Measurements from ENCODE around the gene AOPEP. TPM values are rescaled to one million over a fixed set of nuclear protein-coding genes. Genes with fewer than 3 reads are reported as not detected.

Gene AOPEP
- total RNA-seq, 1 experiment from 2014 or later, result 15.0 TPM

GRCh38 chr9:94760660-94761059, 34.2 kb downstream of the AOPEP start:
- no peak for TF ChIP-seq CTCF (conservative IDR thresholded peaks at IDR 0.05)
- Histone ChIP-seq H2BK15ac (ENCODE audit: low read depth, low read length) (no peak overlapping the region), H2BK20ac (ENCODE audit: low read depth, low read length, poor library complexity, severe bottlenecking) (no peak overlapping the region), H3K4me2 (ENCODE audit: insufficient read depth, insufficient read length, low read length) (no peak overlapping the region), H3K27ac (ENCODE audit: insufficient read length, low read depth, low read length) (no peak overlapping the region), H2BK5ac (ENCODE audit: insufficient read length, low read length) (no peak overlapping the region), H3K4me1 (ENCODE audit: insufficient read depth, low read length) (peaks cover 4% of the 10 kb centered on the region; the same call in 1 of the 2 replicates), H3K14ac (ENCODE audit: insufficient read depth, low read length) (no peak overlapping the region), H3K79me1 (ENCODE audit: insufficient read depth, low read depth, low read length, poor library complexity, severe bottlenecking) (no peaks in the 10 kb centered on the region), H3K56ac (ENCODE audit: insufficient read length, low read depth, low read length) (no peak overlapping the region), H4K20me1 (ENCODE audit: control insufficient read depth, insufficient read depth, insufficient read length) (no peaks in the 10 kb centered on the region), H3K9ac (ENCODE audit: extremely low read depth, insufficient read length, low read length) (no peak overlapping the region), H4K5ac (ENCODE audit: insufficient read length, low read depth, low read length) (no peak overlapping the region), H4K91ac (ENCODE audit: insufficient read length, low read depth, low read length) (no peak overlapping the region), H4K8ac (replicated peaks; ENCODE audit: insufficient read length, low read depth, low read length) (no peak overlapping the region), H3K23me2 (ENCODE audit: insufficient read length, low read depth, low read length, poor library complexity, severe bottlenecking) (no peaks in the 10 kb centered on the region), H2AFZ (ENCODE audit: low read length) (no peak overlapping the region), H2BK12ac (ENCODE audit: insufficient read length, low read depth, low read length) (no peak overlapping the region), H3K23ac (ENCODE audit: insufficient read length, low read depth, low read length) (no peak overlapping the region), H3T11ph (ENCODE audit: low read length) (no peak overlapping the region), H3K79me2 (ENCODE audit: insufficient read depth, low read length) (no peaks in the 10 kb centered on the region; the same call in 1 of the 2 replicates), H3K9me3 (ENCODE audit: control insufficient read depth, low read depth, low read length) (no peaks in the 10 kb centered on the region), H3K27me3 (ENCODE audit: insufficient read depth, low read length) (no peaks in the 10 kb centered on the region), H2AK5ac (ENCODE audit: insufficient read length, low read length) (no peak overlapping the region), H2BK120ac (ENCODE audit: low read depth, low read length, poor library complexity, severe bottlenecking) (no peak overlapping the region), H3K18ac (ENCODE audit: insufficient read length, low read depth, low read length) (no peak overlapping the region), H3K4ac (ENCODE audit: low read depth, low read length) (no peak overlapping the region)
- peaks cover 10 to 28% of the 10 kb centered on the region in 2 experiments for H3K4me1 Mint-ChIP-seq
- no peaks in the 10 kb centered on the region for H3K9me3 Mint-ChIP-seq
- H3K27me3 Mint-ChIP-seq (ENCODE audit: low read depth), result no peaks in the 10 kb centered on the region
- peak overlapping the region in 2 of 3 experiments; percentile 0 to 36; a peak in 2 of 7 replicates for H3K27ac Mint-ChIP-seq
- DNase-seq, result no peak
- H3K36me3 Mint-ChIP-seq (ENCODE audit: insufficient read depth in 1 of 3, low read depth in 3 of 3), result peaks cover under 1 to 11% (median 5%) of the 10 kb centered on the region in 3 experiments; a peak in 5 of 7 replicates
- H3K4me3 Mint-ChIP-seq, result no peak overlapping the region
- WGBS (ENCODE audit: extremely low coverage, insufficient read length, low lambda C conversion rate), result no CpG with 5 or more reads among the region's 5 CpGs
